KG1 (cell line): ENCODE measurements around the gene MAP7D1.

Experiments used
- DNase-seq: peaks from one replicate; lab custom pipeline; 2025; lab: John Stamatoyannopoulos, UW

MAP7D1 gene

DNA sequence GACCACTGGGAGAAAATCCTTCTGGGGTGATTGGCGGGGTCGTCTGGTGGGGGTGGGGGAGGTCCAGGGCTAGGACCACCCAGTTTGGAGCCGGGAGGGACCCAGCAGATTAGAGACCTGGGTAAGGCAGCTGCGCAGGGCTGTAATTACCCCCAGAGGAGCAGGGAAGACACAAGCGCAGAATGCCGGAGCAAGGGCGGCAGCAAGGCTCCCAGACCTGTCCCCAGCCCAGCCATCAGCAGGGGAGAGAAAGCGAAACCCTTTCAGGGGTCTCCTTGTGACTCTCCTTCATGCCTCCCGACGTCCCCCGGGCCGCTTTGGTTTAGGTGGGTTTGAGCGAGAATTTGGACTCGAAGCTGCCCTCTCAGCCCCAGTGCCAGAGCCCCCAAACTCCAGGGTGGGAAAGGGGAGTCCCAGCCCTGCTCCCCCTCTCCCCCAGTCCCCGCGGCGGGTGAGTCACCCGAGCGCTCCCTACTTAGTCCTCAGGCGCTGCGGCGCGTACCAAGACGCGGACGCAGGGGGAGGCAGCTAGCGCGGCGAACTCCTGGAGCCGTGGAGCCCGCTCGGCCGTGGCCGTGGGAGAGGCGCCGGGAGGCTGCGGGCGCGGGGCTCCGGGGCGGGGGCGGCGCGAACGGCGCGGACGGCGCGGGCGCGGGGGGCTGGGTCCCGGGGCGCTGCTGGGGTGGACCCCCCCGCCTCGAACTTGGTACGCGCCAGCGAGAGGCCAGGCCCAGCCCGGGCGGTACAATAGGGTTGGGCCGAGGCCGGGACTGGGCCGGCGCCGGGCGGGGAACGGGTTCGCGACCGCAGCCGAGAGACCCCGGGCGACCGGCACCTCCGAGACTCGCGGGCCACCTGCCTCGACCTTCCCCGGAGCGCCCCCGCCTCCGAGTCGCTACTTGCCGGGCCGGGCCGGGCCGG is at the start of gene MAP7D1:
Gene MAP7D1 (plus strand): TSS at position 753 of the 921 bp plus-strand sequence. CDS start 258 bp downstream, outside the sequence.
- peak; percentile 74 for DNase-seq

DNA sequence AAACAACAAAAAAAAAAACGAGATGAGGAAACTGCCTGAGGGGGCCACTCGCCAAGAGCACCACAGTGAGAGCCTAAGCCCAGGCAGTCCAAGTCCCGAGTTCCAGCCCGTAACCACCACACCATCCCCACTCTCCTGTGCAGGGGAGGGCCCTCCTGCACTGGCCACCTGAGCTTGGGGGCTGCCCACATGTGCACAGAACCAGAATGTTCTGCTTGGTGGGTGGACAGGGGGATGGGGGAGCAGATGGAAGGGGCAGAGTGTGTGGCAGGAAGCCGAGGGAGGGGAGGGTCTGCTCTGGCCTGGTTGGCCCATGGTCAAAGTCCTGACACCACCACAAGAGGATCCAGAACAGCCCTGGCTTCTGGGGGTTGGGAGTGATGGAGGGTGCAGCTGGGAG is 49.7 kb upstream of the MAP7D1 start:
- no peak for DNase-seq

DNA sequence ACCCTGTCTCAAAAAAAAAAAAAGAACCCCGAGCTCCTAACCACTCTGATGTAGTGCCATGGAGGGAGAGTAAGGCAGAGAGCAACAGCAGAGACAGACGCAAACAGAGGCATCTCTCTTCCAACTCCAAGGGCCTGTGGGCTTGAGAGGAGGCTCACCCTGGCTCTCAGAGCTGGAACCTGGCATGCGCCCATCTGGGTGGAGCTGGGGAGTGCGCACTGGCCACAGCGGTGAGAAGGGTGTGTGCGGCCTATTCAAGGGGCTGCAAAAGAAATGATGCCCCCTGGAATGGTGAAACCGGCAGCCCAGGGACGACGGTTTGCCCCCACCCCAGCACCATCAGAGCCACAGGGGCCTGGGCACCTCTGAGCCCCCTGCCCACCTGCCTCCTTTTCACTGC is 48.6 kb upstream of the MAP7D1 start:
- no peak for DNase-seq

DNA sequence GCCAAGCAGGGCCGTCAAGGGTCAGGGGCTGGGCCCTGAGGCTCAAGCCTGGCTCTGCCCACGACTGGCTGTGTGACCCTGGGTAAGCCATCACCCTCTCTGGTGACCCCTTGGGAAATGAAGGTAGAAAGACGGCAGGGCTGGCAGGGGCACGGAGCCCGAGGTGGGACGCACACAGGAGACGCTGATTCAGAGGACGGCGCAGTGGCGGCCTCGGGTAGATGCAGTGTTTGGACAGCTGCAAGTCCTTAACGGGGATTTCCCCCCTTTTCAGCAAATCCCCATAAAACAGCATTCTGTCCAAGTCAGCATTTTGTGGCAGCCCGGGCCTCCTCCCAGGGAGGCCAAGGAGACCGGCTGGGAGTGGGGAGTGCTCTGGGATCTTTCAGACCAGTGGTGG is 47.6 kb upstream of the MAP7D1 start:
- DNase-seq: no peak

DNA sequence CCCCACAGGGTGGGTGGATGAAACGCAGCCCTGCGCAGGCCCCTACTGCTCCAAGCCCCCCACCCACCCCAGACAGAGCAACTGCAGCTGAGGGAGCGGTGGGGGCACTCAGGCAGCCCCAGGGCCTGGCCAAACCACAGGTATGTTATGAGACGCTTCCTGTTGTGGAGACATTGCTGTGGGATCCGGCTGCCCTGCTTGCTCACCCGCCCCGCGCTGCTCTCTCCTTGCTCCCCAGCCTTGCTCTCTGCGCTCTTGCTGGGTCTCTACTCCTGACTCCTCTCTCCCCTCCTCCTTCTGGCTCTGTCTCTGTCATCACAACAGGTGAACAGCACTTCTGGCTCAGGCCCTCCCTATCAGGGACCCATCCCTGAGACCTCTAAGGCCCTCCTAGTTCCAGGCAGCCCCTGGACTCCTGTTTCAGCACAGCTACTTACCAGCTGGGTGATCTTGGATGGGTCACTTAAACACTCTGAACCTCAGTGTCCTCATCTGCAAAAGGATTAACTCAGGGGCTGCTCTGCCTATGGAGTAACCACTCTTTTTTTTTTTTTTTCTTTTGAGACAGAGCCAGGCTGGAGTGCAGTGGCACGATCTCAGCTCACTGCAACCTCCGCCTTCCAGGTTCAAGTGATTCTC is 46.8 kb upstream of the MAP7D1 start:
- DNase-seq: no peak

DNA sequence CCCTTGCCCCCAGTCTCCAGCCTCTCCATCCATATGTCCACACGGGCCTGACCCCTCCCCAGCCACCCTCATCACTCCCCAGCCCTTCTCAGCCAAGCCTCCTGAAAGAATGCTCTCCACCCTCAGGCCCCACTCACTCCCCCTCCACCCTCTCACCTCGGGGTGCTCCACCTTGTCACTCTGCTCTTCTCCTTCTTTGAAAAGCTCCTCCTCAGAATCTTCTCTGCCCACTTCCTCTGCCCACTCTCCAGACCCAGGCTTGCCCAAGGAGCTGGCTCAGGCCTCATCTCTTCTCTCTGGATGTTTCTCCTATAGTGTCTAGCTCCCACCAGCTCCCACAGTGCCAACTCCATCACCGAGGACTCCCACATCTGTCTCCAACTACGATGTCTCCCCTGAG is 44.8 kb upstream of the MAP7D1 start:
- no peak for DNase-seq

DNA sequence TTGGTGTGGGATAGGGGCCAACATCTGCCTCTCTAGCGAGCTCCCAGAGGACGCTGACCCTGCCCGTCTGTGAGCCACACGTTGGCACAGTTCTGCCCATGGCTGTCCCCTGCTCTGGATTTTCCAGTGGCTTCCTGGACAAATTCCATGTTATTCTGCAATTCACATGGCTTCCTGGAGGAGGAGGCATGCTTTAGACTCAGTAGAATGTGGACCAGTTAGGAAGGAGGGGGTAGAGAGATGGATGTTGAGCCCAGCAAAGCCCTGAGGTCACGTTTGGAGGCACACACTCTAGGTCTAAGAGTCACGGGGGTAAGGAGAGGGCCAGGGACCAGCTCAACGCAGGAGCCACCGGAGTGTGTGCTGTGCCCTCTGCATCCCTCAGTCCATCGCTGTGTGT is 43.1 kb upstream of the MAP7D1 start:
- no peak for DNase-seq

DNA sequence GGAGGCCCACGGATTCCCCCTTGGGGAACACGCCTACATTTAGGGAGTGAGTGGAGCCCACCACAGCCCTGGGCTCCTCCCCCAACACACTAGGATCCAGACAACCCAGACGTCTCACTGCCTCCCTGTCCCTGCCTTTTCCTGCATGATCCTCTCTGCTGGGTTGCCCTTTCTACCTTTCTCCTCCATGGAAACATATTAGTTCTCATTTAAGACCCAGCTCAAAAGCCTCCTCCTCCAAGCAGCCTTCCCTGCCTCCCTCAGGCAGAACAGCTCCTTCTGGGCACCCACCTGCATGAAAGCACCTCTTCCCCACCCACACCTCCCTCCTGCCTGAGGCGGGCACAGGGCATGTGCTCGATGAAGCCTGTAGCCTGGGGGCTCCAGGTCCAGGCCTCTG is 41.6 kb upstream of the MAP7D1 start:
- DNase-seq: no peak

DNA sequence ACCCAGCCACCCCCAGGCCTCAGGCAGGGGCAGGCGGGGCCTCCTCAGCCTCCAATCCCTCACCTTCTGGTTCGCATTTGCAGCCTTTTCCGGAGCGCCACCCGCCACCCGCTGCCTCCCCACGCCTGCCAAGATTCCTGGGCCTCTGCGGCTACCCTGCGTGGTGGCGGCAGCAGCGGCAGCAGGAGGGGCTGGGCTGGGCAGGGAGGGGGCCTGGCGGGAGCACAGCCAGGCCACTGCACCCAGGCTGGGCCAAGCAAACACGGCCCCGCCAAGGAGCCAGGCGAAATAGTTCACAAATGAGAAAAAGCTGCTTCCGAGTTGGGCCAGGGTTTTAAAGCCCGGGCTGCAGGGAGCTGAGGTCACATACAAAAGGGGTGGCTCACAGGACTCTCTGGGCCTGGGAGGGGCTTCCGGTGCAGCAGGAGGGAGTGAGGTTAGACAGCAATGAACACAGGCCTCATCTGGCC is 40.7 kb upstream of the MAP7D1 start:
- DNase-seq: no peak

DNA sequence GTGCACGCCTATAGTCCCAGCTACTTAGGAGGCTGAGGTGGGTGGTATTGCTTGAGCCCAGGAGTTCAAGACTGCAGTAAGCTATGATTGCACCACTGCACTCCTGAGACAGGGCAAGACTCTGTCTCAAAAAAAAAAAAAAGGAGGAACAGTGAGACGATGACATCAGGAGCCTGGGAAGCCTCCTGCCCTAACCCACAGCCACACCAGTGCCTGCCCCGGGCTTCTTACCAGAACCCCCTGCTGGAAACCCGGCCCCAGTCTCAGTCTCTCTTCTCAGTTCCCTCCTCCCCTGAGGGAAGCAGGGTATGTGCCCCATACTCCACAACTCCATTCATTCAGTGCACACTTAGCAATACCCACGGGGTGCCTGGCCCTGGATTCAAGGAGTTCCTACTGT is 40.0 kb upstream of the MAP7D1 start:
- no peak for DNase-seq

DNA sequence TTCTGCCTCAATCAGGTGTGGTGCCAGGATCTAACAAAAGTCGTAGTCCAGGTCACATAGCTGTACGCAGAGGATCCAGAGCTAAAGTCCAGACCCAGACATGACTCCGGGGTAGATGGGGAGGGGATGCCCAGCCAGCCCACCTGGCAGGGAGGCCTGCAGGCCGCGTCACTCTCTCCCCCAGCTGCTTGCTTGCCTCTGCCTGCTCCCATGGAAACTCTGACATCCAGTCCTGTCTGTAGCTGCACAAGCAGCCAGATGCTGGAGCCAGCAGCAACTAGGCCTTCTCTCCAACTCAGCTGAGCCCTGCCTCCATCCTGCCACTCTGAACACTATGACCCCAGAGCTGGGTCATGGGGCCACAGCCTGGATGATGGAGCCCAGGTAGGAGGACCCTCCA is 39.1 kb upstream of the MAP7D1 start:
- no peak for DNase-seq

DNA sequence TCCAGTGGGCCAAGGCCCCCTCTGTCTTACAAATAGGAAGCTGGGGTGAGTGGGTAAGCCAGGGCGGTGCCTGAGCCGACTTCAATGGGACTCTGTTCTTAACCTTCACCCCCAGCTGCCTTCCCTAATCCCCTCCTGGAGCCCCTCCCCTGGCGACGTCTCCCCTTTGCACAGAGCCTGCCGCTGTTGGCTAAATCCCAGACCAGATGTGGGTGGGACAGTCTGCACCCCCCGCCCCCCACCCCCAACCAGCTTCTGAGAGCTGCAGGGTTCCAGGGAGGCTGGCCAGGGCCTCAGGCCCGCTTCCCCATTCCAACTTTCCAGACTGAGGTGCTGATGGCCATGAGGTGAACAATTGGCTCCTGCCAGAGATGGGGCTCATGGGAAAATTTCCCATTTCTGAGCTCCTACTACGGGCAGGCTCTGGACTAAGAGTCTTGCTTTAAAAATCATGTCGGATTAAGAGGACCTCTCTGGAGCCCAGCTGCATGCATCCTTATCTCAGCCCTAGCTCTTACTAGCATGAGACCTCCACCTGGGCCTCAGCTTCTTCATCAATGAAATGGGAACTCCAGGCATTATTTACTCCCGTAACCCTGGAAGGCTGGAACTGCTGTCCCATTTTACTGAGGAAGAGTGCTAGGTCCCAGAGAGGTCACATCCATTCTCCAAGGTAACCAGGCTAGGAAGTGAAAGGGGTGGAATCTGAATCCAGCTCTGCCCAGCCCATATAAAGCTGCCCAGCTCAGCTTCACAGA is 37.3 kb upstream of the MAP7D1 start:
- DNase-seq: no peak

DNA sequence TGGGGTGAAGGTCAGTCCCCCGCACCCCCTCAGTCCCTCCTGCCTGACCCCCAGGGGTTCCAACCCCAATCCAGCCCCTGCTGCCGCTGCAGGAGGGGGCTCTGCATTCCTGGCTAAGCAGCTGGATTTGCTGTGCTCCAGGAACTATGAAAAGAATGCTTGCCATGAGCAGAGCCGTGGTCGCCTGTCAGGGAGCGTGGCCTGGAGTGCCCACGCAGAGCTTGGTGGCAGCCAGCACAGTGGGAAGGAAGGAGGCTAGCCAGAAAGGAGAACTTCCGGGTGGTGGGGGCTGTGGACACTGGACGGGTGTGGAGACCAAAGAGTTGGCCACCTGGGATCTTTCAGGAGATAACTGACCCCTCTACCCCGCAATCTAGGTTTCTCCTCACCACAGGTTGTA is 36.5 kb upstream of the MAP7D1 start:
- no peak for DNase-seq

DNA sequence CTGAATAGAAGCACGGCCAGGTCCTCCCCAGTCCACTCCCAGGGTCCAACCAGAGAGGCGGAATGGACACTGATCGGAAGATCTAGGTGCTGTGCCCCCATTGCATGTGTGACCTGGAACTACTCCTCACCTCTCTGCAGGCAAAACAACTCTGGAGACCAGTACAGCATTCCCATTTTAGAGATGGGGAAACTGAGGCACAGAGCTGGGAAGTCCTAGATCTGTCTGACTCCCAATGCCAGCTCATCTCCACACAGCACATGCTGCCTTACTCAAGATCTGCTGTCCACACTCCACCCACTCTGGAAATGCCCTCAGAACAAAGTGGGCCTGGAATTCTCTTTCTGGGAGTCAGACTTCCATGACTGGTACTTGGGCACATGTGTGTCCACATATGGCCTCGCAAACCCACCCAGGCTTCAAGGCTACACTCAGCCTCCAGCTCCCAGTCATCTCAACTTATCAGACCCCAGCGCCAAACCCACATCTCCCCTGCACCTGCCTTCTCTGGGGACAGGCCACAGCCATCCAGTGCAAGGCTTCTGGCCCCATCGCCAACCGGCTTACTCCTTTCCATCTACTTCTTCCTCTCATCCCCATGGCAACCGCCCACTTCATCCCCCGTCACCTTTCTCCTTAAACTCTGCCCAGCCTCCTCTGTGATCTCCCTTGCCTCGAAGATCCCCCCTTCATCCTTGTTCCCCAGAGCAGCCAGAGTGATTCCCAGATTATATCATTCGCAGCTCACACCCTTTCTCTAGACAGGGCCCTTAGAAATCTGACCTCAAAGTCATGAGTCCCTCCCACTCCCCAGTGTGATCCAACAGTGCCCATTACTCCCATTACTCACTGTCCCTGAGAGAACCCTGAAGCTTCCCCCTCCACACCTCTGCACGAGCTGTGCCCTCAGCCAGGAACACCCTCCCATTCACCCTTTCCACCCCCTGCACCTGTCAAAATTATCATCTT is 33.6 kb upstream of the MAP7D1 start:
- DNase-seq: no peak

DNA sequence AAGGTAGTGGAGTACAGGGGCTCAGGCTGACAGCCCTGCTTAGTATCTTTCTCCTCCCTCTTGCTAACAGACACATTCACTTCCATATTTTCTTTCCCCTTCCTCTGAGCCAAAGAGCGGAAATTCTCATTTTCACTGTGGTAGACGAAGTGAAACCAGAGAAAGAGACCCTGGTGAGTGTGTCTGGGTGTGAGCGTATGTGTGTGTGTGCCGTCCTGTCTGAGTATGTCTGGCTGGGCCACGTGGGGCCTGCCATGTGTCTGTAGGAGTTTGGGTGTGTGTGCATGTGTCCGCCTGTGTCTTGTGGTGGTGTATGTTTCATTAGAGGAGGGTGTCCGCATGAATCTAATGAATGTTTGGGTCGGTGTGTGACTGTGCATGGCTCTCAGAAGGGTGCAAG is 32.6 kb upstream of the MAP7D1 start:
- no peak for DNase-seq

DNA sequence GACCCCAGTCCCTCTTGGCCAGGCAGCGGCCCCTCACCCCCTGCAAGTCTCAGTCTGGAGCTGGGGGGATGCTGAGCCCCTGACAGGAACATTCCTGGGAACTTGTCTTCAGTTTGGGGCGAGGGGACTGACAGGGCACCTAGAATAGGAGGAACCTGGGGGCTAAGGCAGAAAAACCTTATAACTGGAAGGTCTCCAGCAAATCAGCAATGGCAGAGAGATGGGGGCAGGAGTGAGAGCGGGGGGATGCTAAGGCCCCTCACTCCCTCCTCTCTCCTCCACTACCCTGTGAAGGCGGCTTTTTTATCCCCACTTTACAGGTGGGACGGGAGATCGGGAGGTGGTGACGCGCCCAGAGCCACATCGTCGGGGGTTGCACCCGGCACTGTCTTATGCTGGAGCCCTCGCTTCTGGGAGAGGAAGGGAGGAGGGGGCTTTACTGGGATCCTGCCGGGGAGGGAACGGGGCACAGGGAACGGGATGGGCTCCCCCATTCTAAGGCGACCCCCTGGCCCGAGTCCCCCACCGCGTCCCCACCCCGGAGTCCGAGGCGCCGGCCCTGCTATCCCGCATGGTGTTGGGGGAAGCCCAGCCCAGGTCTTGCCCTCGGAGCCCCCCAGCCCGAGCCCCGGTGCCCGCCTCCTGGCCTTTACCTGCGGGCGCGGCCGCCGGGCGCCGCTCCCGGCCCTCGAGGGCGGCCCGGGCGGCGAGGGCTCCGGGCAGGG is 31.4 kb upstream of the MAP7D1 start:
- no peak for DNase-seq

DNA sequence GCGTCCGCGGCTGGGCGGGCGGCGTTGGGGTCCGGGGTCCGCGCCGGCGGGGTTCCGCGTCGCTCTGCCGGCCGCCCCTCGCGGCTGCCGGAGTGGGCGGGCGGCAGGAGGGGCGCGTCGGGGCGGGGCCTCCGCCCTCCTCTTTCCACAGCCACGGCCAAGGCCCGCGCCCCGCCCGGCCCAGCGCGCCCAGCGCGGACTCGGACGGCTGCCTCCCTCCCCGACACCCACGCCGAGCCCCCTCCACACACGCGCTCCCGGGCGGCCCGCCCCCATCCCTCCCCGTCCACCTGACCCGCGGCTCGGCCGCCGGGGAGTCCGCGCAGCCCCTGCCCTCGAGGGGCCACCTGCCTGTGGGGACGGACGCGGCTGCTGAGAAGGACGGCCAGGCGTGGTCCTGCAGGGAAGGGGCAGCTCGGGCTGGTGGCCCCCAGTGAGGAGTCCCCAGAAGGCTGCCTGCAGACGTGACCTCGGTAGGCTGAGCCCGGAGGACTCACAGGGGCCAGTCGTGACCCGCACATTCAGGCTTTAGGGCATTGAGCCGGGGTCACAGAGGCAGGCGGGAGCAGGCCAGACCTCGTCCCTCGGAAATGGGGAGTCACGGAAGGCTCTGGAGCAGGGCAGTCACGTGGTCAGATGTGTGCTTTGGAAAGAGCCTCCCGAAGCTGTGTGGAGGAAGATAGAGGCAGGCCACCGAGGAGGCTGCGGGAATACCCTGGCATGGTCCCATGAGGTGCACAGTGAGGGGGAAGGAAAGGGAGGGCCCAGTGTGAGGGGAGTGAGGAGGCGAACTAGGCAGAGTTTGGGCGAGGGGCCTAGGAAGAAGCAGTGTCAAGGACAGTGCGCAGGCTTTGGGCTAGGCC is 30.6 kb upstream of the MAP7D1 start, which contains the start of gene COL8A2:
Gene COL8A2 (minus strand): TSS at position 94 of the 863 bp plus-strand sequence. CDS start 24,980 bp downstream, outside the sequence.
- DNase-seq: no peak

DNA sequence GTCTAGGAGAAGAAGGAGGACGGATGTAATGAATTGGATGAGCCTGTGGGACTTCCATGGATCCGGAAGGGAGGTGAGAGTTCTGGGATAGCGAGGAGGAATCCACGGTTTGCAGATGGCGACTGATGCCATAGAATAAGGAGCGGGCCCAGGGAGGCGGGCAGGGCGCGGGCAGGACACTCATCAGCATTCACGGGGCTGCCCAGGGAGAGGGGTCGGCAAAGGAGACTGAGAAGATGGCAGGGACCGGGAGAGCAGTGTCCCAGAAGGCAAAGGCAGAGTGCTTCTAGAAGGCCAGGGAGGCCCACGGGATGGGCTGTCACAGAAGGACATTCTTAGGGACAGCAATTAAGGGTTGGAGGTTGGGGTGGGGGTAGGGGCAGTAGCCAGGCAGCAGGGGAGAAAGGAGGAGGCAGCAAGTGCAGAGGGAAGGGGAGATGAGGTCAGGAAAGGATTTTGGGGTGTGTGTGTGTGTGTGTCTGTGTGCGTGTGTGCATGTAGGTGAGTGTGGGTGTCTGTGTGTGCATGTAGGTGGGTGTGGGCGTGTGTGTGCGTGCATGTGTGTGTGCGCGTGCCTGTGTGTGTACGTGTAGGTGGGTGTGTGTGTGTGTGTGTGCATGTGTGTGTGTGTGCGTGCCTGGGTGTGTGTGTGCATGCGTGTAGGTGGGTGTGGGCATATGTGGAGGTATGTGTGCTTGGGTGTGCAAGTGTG is 29.8 kb upstream of the MAP7D1 start:
- DNase-seq: no peak
